Measurements from ENCODE around the gene U2AF1L4. TPM values are rescaled to one million over a fixed set of nuclear protein-coding genes. Genes with fewer than 3 reads are reported as not detected.

The U2AF1L4 gene
- total and polyA plus RNA-seq, 10 of the 15 experiments (the other 5 are each of a cell fraction or from before 2014, with no cell fraction given) = 7.9 to 21.6 (median 15.1) TPM

DNA sequence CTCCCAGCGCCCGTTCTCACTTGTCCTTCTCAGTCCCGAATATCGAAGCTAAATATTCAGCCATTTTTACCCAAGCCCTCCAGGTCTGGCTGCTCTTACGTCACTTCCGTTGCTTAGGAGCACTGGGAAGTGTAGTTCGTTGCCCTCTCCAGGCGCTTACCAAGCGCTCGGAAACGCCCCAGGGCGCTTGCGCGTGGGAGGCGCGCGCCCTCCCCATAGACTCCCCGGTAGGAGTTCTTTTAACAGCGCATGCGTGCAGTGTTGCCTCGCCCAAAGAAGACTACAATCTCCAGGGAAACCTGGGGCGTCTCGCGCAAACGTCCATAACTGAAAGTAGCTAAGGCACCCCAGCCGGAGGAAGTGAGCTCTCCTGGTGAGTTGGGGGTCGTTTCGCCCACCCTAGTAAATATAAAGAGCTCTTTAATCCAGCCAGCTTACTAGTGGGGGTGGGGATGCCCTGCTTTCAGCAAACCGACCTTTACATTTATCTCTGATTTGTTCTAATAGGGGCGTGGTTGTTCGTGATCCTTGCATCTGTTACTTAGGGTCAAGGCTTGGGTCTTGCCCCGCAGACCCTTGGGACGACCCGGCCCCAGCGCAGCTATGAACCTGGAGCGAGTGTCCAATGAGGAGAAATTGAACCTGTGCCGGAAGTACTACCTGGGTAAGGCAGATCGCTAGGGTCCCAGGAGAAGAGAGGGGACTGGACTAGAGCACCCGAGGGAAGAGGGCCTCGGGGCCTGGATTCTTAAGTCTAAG is at the start of gene U2AF1L4, which contains the start of gene PSENEN (continued):
- TF ChIP-seq, protein P1, sequence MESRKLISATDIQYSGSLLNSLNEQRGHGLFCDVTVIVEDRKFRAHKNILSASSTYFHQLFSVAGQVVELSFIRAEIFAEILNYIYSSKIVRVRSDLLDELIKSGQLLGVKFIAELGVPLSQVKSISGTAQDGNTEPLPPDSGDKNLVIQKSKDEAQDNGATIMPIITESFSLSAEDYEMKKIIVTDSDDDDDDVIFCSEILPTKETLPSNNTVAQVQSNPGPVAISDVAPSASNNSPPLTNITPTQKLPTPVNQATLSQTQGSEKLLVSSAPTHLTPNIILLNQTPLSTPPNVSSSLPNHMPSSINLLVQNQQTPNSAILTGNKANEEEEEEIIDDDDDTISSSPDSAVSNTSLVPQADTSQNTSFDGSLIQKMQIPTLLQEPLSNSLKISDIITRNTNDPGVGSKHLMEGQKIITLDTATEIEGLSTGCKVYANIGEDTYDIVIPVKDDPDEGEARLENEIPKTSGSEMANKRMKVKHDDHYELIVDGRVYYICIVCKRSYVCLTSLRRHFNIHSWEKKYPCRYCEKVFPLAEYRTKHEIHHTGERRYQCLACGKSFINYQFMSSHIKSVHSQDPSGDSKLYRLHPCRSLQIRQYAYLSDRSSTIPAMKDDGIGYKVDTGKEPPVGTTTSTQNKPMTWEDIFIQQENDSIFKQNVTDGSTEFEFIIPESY (IDR thresholded peaks at IDR 0.05) = no peak
- TF ChIP-seq TARDBP (IDR thresholded peaks at IDR 0.05; ENCODE audit: borderline replicate concordance) = 0 out of 2 replicates have a peak, but pooled peaks have one; percentile 49
- no peak for TF ChIP-seq NFXL1 (IDR thresholded peaks at IDR 0.05; ENCODE audit: borderline replicate concordance)
- no peak for TF ChIP-seq TCF3 (IDR thresholded peaks at IDR 0.05; ENCODE audit: borderline replicate concordance, insufficient read depth, low read depth, low read length)
- no peak for TF ChIP-seq IKZF2 (IDR thresholded peaks at IDR 0.05)
- no peak for TF ChIP-seq EZH2 (IDR thresholded peaks at IDR 0.05; ENCODE audit: borderline replicate concordance, control insufficient read depth, low read depth, low read length)
- no peak for TF ChIP-seq FOXK2 (IDR thresholded peaks at IDR 0.05)
- no peak for TF ChIP-seq EP300 (IDR thresholded peaks at IDR 0.05; ENCODE audit: borderline replicate concordance in 1 of 2, control insufficient read depth in 1 of 2, low read depth in 2 of 2, low read length in 2 of 2)
- TF ChIP-seq NR2C1 (IDR thresholded peaks at IDR 0.05) = peak; percentile 58
- no peak for TF ChIP-seq MTA3 (IDR thresholded peaks at IDR 0.05; ENCODE audit: borderline replicate concordance, low read length)
- TF ChIP-seq, protein P2, sequence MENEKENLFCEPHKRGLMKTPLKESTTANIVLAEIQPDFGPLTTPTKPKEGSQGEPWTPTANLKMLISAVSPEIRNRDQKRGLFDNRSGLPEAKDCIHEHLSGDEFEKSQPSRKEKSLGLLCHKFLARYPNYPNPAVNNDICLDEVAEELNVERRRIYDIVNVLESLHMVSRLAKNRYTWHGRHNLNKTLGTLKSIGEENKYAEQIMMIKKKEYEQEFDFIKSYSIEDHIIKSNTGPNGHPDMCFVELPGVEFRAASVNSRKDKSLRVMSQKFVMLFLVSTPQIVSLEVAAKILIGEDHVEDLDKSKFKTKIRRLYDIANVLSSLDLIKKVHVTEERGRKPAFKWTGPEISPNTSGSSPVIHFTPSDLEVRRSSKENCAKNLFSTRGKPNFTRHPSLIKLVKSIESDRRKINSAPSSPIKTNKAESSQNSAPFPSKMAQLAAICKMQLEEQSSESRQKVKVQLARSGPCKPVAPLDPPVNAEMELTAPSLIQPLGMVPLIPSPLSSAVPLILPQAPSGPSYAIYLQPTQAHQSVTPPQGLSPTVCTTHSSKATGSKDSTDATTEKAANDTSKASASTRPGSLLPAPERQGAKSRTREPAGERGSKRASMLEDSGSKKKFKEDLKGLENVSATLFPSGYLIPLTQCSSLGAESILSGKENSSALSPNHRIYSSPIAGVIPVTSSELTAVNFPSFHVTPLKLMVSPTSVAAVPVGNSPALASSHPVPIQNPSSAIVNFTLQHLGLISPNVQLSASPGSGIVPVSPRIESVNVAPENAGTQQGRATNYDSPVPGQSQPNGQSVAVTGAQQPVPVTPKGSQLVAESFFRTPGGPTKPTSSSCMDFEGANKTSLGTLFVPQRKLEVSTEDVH (IDR thresholded peaks at IDR 0.05; ENCODE audit: low read depth, partially characterized antibody) = no peak
- TF ChIP-seq LARP7 (IDR thresholded peaks at IDR 0.05) = no peak
- no peak for TF ChIP-seq ZNF274 (IDR thresholded peaks at IDR 0.05; ENCODE audit: insufficient read depth, insufficient read length)
- TF ChIP-seq, protein P3, sequence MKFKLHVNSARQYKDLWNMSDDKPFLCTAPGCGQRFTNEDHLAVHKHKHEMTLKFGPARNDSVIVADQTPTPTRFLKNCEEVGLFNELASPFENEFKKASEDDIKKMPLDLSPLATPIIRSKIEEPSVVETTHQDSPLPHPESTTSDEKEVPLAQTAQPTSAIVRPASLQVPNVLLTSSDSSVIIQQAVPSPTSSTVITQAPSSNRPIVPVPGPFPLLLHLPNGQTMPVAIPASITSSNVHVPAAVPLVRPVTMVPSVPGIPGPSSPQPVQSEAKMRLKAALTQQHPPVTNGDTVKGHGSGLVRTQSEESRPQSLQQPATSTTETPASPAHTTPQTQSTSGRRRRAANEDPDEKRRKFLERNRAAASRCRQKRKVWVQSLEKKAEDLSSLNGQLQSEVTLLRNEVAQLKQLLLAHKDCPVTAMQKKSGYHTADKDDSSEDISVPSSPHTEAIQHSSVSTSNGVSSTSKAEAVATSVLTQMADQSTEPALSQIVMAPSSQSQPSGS (IDR thresholded peaks at IDR 0.05; ENCODE audit: low read length) = no peak
- TF ChIP-seq CHD4 (IDR thresholded peaks at IDR 0.05) = no peak
- no peak for TF ChIP-seq SUZ12 (IDR thresholded peaks at IDR 0.05; ENCODE audit: unreplicated experiment)
- TF ChIP-seq, protein P4, sequence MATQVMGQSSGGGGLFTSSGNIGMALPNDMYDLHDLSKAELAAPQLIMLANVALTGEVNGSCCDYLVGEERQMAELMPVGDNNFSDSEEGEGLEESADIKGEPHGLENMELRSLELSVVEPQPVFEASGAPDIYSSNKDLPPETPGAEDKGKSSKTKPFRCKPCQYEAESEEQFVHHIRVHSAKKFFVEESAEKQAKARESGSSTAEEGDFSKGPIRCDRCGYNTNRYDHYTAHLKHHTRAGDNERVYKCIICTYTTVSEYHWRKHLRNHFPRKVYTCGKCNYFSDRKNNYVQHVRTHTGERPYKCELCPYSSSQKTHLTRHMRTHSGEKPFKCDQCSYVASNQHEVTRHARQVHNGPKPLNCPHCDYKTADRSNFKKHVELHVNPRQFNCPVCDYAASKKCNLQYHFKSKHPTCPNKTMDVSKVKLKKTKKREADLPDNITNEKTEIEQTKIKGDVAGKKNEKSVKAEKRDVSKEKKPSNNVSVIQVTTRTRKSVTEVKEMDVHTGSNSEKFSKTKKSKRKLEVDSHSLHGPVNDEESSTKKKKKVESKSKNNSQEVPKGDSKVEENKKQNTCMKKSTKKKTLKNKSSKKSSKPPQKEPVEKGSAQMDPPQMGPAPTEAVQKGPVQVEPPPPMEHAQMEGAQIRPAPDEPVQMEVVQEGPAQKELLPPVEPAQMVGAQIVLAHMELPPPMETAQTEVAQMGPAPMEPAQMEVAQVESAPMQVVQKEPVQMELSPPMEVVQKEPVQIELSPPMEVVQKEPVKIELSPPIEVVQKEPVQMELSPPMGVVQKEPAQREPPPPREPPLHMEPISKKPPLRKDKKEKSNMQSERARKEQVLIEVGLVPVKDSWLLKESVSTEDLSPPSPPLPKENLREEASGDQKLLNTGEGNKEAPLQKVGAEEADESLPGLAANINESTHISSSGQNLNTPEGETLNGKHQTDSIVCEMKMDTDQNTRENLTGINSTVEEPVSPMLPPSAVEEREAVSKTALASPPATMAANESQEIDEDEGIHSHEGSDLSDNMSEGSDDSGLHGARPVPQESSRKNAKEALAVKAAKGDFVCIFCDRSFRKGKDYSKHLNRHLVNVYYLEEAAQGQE (IDR thresholded peaks at IDR 0.05; ENCODE audit: low read depth, low read length) = no peak
- TF ChIP-seq CREM (IDR thresholded peaks at IDR 0.05; ENCODE audit: low read depth) = peak; percentile 97

All from GM12878 (cell line).